Activated naive CD4-positive, alpha-beta T cell treated with anti-CD3 and anti-CD28 coated beads for 36 hours (primary cell): ENCODE data around the gene STK24. TPM values are rescaled to one million over a fixed set of nuclear protein-coding genes. Genes with fewer than 3 reads are reported as not detected.

Source experiments
- CTCF ChIA-PET: fragments of 350-600 bp; sonication (Branson Sonifier 250); formaldehyde crosslinking; loops from one replicate; lab custom pipeline; 2021; ENCODE audit warnings: antibody characterized with exemption; lab: Charles Lee
- DNase-seq: peaks from one replicate; pipeline ENCODE4 v3.0.0-alpha.2; 2020
- H3K27ac Mint-ChIP-seq: one replicate; pipeline ENCODE4 v1.8.0; 2021; ENCODE audit warnings: mild to moderate bottlenecking, mixed read lengths
- H3K27me3 Mint-ChIP-seq: one replicate; pipeline ENCODE4 v1.8.0; 2021; ENCODE audit warnings: low read depth, mixed read lengths
- H3K36me3 Mint-ChIP-seq: one replicate; pipeline ENCODE4 v1.8.0; 2021; ENCODE audit warnings: low read depth, mixed read lengths
- H3K4me1 Mint-ChIP-seq: one replicate; pipeline ENCODE4 v1.8.0; 2021; ENCODE audit warnings: low read depth, mixed read lengths
- H3K4me3 Mint-ChIP-seq: one replicate; pipeline ENCODE4 v1.8.0; 2021; ENCODE audit warnings: mild to moderate bottlenecking, moderate library complexity, mixed read lengths
- H3K9me3 Mint-ChIP-seq: one replicate; pipeline ENCODE4 v1.8.0; 2021; ENCODE audit warnings: mixed read lengths
- intact Hi-C: fragments of 100-400 bp; cut with micrococcal nuclease; formaldehyde crosslinking; loops from one replicate; pipeline ENCODE4 v1.15.1; 2023
- total RNA-seq, 2 experiments: library from RNA; stranded (reverse); gene quantifications; one replicate each; pipeline ENCODE4 v1.2.3, GENCODE V29; 2021

The STK24 gene
- total RNA-seq, 2 experiments from 2014 or later: 95.5 to 96.7 TPM

DNA sequence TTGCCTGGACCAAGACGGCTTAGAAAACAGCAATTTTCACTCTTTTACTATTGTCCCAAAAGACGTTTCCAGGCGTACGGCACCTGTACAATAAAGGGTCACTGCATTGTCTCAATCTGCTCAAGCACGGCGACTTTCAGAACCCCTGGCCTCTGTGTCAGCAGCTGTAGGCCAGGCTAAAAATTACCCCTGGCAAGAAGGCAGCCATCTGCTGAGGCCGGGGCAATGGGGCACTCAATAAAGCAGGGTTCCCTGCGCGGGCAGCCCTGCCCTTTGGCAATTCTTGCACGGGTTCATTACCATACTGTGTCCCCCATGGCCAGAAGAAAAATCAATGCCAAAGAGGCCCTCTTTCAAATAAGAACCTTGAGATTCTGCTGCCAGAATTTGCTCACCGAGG, 52.1 kb downstream of the STK24 start:
- intact Hi-C loops: no loop called here
- Mint-ChIP-seq H3K36me3 (peaks cover 1% of the 10 kb centered on the region), H3K27me3 (no peaks in the 10 kb centered on the region), H3K9me3 (no peaks in the 10 kb centered on the region), H3K27ac (no peak overlapping the region), H3K4me3 (no peak overlapping the region), H3K4me1 (peaks cover 95% of the 10 kb centered on the region)
- CTCF ChIA-PET: no interaction called here
- DNase-seq: no peak

DNA sequence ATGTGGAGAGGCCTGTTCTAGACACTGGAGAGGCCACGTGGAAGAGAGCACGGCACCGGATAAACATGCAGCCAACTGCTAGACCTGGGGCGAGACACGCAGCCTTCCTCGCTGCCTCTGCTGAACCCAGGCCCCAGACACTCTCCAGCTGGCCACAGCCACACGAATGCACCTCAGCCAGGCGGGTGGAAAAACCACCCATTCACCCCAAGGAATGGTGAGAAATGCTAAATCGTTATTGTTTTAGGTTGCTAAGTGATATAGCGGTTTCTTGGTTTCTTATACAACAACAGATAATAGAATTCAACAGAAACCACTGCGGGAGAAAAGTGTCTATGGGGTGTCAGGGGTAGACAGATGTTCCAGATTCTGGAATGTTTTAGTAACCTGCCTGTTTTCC, 52.5 kb downstream of the STK24 start:
- CTCF ChIA-PET: no interaction called here
- DNase-seq: no peak
- Mint-ChIP-seq H3K27ac (no peak overlapping the region), H3K9me3 (no peaks in the 10 kb centered on the region), H3K4me3 (no peak overlapping the region), H3K4me1 (peaks cover 95% of the 10 kb centered on the region), H3K36me3 (peaks cover 1% of the 10 kb centered on the region), H3K27me3 (no peaks in the 10 kb centered on the region)
- intact Hi-C loops: no loop called here

DNA sequence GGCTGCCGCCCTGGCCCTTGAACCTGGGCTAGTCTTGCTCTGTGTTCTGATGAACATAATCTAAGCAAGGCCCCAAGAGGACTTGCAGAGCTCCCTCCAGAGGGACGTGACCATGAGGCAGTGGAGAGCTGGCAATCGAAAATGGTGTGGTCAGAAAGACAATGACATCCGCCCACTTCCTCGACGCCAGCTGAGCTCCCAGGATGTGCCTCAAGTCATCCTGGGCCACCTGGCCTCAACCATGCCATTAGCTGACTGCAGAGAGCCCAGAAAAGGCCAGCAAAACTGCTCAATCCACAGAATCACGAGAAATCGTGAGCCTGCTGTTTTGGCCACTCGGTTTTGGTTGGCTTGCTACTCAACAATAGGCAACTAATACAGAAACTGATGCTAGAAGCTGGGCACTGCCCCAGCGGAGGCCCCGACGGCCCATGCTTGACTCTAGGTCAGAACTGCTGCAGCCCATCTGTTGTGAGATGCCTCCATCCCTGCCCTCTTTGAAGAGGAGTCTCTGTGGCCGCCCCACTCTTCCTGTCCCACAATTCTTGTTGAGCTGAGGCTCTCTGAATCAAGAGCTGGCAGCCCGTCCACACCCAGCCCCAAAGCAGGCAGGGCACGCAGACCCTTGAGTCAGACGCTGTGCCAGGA, 53.3 kb downstream of the STK24 start:
- intact Hi-C loops: no loop called here
- CTCF ChIA-PET: no interaction called here
- Mint-ChIP-seq H3K27me3 (no peaks in the 10 kb centered on the region), H3K9me3 (no peaks in the 10 kb centered on the region), H3K4me3 (no peak overlapping the region), H3K4me1 (peaks cover 95% of the 10 kb centered on the region), H3K36me3 (peaks cover 1% of the 10 kb centered on the region), H3K27ac (peak overlapping the region; percentile 20)
- no peak for DNase-seq

DNA sequence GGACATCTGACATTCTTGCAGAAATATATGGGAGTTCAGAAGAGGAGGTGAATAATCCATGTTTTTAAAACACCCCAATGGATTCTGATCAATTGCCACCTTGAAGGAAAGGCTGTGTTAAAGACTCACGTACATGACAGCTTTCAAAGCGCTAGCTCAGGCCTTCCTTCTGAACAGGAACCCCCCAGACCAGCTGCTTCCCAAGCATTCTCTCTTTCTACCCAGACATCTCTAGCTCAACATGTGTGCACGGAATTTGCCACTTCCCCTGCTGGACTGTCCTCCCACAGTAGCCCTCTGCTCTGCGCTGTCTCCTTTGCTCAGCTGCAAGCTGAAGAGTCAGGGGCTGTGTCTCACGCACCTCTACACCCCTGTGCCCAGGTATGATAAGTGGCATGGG, 54.5 kb downstream of the STK24 start:
- H3K9me3 Mint-ChIP-seq: no peaks in the 10 kb centered on the region
- no peaks in the 10 kb centered on the region for H3K27me3 Mint-ChIP-seq
- CTCF ChIA-PET: no interaction called here
- peaks cover 4% of the 10 kb centered on the region for H3K36me3 Mint-ChIP-seq
- intact Hi-C loops: no loop called here
- H3K4me1 Mint-ChIP-seq: peaks cover 97% of the 10 kb centered on the region
- DNase-seq: no peak
- H3K27ac Mint-ChIP-seq: no peak overlapping the region
- H3K4me3 Mint-ChIP-seq: no peak overlapping the region

DNA sequence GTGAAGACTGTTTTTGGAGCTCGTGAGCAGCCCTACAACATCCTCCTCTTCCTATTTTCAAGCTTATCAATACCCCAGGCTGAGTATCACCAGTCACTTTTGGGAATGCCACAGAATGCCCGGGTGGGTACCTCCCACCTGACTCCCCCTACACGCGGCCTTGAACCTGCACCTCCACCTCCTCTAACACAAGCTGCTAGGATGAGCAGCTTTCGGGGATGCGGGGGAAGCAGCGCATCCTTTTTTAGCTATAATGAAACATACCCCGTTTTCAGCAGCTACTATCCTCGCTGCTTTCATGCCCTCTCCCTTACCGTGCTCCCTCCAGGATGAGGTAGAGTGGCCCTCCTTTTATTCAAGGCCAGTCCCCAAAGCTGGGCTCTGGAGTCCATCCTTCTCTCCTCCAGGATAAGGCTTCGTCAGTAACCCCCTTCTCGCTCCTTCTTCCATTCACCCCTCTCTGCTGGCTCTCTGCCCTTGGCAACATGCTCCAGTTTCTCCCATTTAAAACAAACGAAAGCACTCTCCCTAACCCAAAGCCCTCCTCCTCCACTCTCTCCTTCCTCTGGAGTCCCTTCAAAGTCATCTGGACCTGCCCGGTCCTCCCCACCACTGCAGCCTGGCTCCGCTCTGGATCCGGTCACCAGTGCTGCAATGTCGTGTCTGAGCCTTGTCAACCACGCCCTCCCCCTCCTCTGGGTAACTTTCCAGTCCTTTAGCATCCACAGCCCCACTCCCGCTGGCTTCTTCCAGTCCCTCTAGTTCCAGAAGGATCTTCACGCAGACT, 55.3 kb downstream of the STK24 start:
- peaks cover 4% of the 10 kb centered on the region for H3K36me3 Mint-ChIP-seq
- intact Hi-C loops: no loop called here
- CTCF ChIA-PET: interaction anchor here (0.7 kb wide), 1 partner anchor 124 kb away, joined by 3 read pairs; no protein-coding TSS in a partner anchor
- peaks cover 96% of the 10 kb centered on the region for H3K4me1 Mint-ChIP-seq
- no peak overlapping the region for H3K27ac Mint-ChIP-seq
- no peaks in the 10 kb centered on the region for H3K27me3 Mint-ChIP-seq
- H3K4me3 Mint-ChIP-seq: no peak overlapping the region
- H3K9me3 Mint-ChIP-seq: no peaks in the 10 kb centered on the region
- no peak for DNase-seq

DNA sequence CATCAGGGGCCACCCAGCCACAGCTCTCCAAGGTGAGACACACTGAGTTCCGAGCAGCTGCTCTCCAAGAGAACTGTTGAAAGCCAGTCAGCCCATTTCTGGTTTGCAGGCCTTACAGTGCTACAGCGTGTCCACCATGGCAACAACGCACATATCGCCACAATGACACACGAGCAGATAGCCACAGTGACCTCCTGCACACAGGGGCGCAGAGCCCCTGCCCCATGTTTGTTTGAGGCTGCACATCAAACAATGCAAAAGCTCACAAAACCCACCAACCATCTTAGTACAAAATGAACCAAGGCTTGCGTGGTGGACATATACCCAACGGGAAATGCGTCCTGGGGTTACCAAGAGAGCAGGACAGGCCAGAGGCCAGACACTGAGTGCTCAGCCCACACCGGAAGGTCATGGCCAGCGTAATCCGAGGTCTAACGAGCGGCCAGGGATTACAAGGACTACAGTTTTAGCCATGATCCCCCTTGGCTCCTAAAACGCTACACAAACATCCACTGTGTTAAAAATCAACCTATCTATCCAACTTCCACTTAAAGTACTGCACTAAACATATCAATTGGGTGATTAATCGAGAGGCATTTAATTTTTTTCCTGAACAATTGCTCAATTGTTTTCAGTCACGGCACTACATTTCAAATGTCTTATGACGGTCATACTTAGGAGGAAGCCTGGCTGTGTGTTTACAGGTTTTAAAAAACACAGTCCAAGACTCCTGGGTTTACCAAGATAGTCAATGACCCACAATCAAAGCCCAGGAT, 56.0 kb downstream of the STK24 start:
- no peaks in the 10 kb centered on the region for H3K27me3 Mint-ChIP-seq
- no peak for DNase-seq
- H3K27ac Mint-ChIP-seq: no peak overlapping the region
- no peaks in the 10 kb centered on the region for H3K9me3 Mint-ChIP-seq
- no peak overlapping the region for H3K4me3 Mint-ChIP-seq
- peaks cover 96% of the 10 kb centered on the region for H3K4me1 Mint-ChIP-seq
- H3K36me3 Mint-ChIP-seq: peaks cover 8% of the 10 kb centered on the region
- intact Hi-C loops: no loop called here
- CTCF ChIA-PET: interaction anchor here (0.7 to 2.1 kb wide), 2 partner anchors 125 to 132 kb away, joined by 3 to 6 read pairs; no protein-coding TSS in a partner anchor

DNA sequence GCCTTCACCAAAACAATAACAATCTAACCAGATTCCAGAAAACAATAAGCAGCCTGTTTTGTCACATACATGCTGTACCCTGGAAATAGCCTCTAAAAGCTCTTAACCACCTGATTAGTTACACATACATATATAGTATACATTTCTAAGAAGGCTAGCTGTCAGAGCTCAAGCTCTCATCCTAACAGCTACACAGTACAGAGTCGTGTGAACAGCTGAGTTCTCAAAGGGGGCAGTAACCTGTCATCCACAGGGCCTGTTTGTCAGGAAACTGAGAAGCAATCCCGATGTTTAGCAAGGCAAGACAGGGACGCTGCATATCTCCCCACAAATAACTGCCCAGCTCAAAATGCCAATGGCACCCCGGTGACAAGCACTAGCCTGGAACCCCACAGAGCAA, 56.9 kb downstream of the STK24 start:
- intact Hi-C loops: no loop called here
- peaks cover 8% of the 10 kb centered on the region for H3K36me3 Mint-ChIP-seq
- DNase-seq: no peak
- H3K27ac Mint-ChIP-seq: peak overlapping the region; percentile 38
- H3K4me3 Mint-ChIP-seq: no peak overlapping the region
- no peaks in the 10 kb centered on the region for H3K9me3 Mint-ChIP-seq
- H3K27me3 Mint-ChIP-seq: no peaks in the 10 kb centered on the region
- CTCF ChIA-PET: interaction anchor here (0.7 to 2.1 kb wide), 4 partner anchors 9 to 133 kb away, joined by 3 to 6 read pairs (median 4); no protein-coding TSS in a partner anchor
- H3K4me1 Mint-ChIP-seq: peaks cover 96% of the 10 kb centered on the region

DNA sequence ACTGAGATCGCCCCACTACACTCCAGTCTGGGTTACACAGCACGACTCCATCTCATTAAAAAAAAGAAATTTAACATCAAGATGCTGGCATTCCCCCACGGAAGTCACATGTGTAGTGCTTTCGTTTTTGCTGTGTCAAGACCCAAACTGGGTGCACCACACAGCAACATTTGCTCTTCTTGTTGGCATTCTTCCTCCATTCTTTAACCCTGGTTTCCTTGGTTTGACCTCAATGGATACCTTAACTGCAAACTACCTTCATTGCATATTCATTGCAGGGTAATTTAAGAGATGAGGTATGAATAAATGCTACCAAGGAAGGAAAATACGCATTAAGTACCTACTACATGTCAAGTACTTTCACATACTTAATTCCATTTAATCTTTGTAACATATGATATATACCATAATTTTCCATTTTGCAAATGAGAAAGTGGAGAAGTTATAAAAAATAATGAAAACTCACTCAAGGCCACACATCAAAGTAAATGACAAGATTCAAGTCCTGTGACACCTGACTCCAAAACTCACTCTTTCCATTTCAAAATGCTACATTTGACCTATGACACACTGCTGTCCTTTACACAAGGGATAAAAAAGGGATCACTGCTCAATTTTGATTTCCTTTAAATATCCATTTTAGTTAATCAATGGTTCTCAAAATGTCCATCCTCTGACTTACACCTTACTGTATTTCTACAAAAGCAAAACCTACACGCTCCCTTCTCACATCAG, 59.2 kb downstream of the STK24 start:
- CTCF ChIA-PET: interaction anchor here (0.8 kb wide), 1 partner anchor 11 kb away, joined by 3 read pairs; no protein-coding TSS in a partner anchor
- Mint-ChIP-seq H3K9me3 (no peaks in the 10 kb centered on the region), H3K27ac (peak overlapping the region; percentile 81), H3K27me3 (no peaks in the 10 kb centered on the region), H3K4me3 (no peak overlapping the region), H3K36me3 (peaks cover 14% of the 10 kb centered on the region), H3K4me1 (peaks cover 97% of the 10 kb centered on the region)
- peak; percentile 75 for DNase-seq
- intact Hi-C loops: loop anchor here (1.0 kb wide), 3 partner anchors 8 to 57 kb away; no protein-coding TSS in a partner anchor

DNA sequence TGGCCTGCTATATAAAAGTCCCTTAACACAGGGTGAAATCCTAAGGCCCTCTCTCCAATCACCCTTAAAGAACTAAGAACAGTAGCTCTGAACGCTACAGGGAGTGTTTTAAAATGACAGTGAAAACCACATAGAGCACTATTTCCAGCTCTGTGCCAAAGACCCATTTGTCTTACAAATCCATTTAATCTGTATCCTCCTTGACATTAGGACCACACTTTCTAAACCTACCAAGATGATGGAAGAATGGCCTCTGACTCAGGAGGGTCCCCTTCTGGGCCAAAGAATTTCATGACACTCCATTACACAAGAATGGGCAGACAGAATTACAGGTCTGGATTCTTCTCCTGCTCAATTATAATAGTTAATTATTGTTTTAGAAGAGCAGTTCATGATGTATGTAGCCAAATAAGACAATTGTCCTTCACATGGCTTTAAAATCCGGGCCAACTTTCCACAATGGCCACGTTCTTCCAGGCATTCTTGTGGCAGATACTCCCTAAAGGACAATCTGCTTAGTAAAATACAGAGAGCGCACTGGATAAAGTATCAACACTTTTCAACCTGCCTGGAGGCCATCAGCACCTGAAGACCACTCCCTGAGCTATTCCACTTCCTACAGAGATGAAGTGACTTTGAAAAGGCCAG, 61.0 kb downstream of the STK24 start:
- peaks cover 20% of the 10 kb centered on the region for H3K36me3 Mint-ChIP-seq
- H3K9me3 Mint-ChIP-seq: no peaks in the 10 kb centered on the region
- DNase-seq: no peak
- H3K27me3 Mint-ChIP-seq: no peaks in the 10 kb centered on the region
- H3K4me1 Mint-ChIP-seq: peaks cover 96% of the 10 kb centered on the region
- H3K4me3 Mint-ChIP-seq: no peak overlapping the region
- CTCF ChIA-PET: interaction anchor here (0.6 to 1.0 kb wide), 5 partner anchors 11 to 70 kb away, joined by 3 to 6 read pairs (median 3); no protein-coding TSS in a partner anchor
- intact Hi-C loops: loop anchor here (1.0 kb wide), 2 partner anchors 27 to 40 kb away; no protein-coding TSS in a partner anchor
- H3K27ac Mint-ChIP-seq: peak overlapping the region; percentile 84

DNA sequence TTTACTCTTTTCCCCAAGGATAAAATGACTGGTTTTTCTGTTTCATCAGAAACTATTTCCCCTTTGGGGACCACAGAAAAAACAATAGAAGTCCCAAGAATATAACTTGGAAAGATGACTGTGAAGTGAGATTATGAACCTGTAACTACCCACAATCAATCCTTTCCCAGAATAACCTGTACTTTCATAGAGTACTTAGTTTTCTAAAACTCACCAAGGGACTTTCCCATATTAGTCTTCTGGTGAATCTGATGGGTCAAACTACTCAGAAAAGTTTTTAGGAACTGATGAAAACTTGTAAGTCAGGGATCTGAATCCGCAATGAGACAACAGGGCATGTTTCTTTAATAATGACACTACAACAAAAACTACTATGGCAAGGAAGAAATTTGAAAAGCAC, 62.6 kb downstream of the STK24 start:
- CTCF ChIA-PET: no interaction called here
- Mint-ChIP-seq H3K4me3 (no peak overlapping the region), H3K4me1 (peaks cover 97% of the 10 kb centered on the region), H3K27me3 (no peaks in the 10 kb centered on the region), H3K27ac (peak overlapping the region; percentile 37), H3K36me3 (peaks cover 23% of the 10 kb centered on the region), H3K9me3 (no peaks in the 10 kb centered on the region)
- no peak for DNase-seq
- intact Hi-C loops: no loop called here

DNA sequence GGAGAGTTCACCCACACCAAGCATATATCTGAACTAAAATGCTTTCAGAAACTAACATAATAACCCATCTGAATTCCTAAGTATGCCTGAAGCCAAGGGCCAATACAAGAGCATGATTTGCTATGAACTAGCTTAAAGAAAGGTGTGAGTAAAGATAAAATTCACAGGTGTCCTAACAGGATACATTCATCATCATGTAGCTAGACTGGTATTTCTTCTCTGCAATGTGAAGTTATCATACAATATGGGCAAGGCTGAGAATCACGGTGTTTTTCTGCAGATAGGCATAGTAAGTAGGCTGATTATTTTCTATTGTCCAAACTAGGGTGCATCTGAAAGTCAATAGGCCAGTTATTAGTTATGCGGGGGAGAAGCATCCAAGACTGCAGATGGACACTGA, 63.1 kb downstream of the STK24 start:
- peaks cover 23% of the 10 kb centered on the region for H3K36me3 Mint-ChIP-seq
- H3K9me3 Mint-ChIP-seq: no peaks in the 10 kb centered on the region
- H3K4me1 Mint-ChIP-seq: peaks cover 97% of the 10 kb centered on the region
- H3K4me3 Mint-ChIP-seq: no peak overlapping the region
- intact Hi-C loops: no loop called here
- H3K27me3 Mint-ChIP-seq: no peaks in the 10 kb centered on the region
- CTCF ChIA-PET: no interaction called here
- peak overlapping the region; percentile 56 for H3K27ac Mint-ChIP-seq
- no peak for DNase-seq
